ENCODE results near the gene IZUMO1.
"Not testable (repeated sequence)": the region's sequence is repeated elsewhere in the genome, so short reads cannot be mapped to it uniquely, and the experiment has no call there.

Gene IZUMO1

DNA sequence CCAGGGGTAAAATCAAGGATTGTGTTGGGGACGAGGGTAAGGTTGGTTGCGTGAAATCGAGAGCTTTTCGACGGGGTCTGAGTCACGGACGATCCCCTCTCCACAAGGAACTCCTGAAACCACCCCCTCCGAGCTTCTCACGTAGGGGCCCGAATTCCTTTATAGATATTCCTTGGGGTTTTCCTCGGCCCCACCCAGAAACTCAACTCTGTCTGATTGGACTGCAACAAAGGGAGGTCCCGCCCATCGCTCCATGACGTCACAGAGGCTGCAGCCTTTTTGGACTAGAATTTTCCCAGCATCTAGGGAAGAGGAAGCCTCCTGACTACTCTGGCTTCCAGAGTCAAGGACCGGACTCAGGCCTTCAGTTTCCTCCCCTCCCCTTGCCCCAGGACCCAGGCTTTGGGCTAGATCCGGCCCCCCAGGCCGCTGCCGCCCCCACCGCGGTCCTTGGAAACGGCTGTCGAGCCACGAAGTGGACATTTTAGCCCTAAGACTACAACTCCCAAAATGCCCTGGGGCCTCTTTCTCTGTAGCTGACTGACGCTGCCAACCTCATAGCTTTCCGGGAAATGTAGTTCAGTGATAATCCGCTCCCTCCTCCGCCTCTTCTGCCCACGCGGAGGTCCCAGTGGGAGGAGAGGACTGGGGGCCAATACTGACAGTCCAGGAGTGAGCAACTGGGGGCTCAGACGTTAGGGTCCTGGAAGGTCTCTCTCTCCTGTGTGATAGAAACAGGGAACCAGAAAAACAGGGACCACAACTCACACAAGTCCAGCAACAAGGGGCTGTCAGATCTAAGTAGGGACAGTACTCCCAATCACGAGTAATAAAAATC, at the start of gene IZUMO1:
IZUMO1 (minus strand) TSS at position 172 of the 838 bp plus-strand sequence. CDS start 1,050 bp downstream, outside the sequence.
- no peak within 1 kb of the TSS for H3K4me3 ChIP-seq (ENCODE audit: low read depth, low read length)
- no peak for TF ChIP-seq MYC (IDR thresholded peaks at IDR 0.05; ENCODE audit: low read depth, low read length)
- DNase-seq (ENCODE audit: low read depth), result no peak

GRCh38 chr19:48795685-48796070, 49.0 kb upstream of the IZUMO1 start:
- TF ChIP-seq, protein P1, sequence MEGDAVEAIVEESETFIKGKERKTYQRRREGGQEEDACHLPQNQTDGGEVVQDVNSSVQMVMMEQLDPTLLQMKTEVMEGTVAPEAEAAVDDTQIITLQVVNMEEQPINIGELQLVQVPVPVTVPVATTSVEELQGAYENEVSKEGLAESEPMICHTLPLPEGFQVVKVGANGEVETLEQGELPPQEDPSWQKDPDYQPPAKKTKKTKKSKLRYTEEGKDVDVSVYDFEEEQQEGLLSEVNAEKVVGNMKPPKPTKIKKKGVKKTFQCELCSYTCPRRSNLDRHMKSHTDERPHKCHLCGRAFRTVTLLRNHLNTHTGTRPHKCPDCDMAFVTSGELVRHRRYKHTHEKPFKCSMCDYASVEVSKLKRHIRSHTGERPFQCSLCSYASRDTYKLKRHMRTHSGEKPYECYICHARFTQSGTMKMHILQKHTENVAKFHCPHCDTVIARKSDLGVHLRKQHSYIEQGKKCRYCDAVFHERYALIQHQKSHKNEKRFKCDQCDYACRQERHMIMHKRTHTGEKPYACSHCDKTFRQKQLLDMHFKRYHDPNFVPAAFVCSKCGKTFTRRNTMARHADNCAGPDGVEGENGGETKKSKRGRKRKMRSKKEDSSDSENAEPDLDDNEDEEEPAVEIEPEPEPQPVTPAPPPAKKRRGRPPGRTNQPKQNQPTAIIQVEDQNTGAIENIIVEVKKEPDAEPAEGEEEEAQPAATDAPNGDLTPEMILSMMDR (IDR thresholded peaks at IDR 0.05; ENCODE audit: low read depth, low read length), result no peak
- no peak for TF ChIP-seq MYC (IDR thresholded peaks at IDR 0.05; ENCODE audit: low read depth, low read length)
- TF ChIP-seq, protein P2, sequence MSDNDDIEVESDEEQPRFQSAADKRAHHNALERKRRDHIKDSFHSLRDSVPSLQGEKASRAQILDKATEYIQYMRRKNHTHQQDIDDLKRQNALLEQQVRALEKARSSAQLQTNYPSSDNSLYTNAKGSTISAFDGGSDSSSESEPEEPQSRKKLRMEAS (IDR thresholded peaks at IDR 0.05; ENCODE audit: low read depth, low read length), result no peak
- TF ChIP-seq POLR2A (IDR thresholded peaks at IDR 0.05; ENCODE audit: extremely low read depth, insufficient read length), result no peak
- no peak for DNase-seq (ENCODE audit: low read depth)
- no peak overlapping the region for H3K4me3 ChIP-seq (ENCODE audit: low read depth, low read length)

- H3K4me3 ChIP-seq (ENCODE audit: low read depth, low read length), result peak overlapping the region; percentile 58
- peak; percentile 91 for DNase-seq (ENCODE audit: low read depth)
- TF ChIP-seq, protein P1 (IDR thresholded peaks at IDR 0.05; ENCODE audit: low read depth, low read length), result peak; percentile 74
- TF ChIP-seq, protein P2 (IDR thresholded peaks at IDR 0.05; ENCODE audit: low read depth, low read length), result 0 out of 2 replicates have a peak, but pooled peaks have one; percentile 11
- TF ChIP-seq MYC (IDR thresholded peaks at IDR 0.05; ENCODE audit: low read depth, low read length) (peak; percentile 72), POLR2A (IDR thresholded peaks at IDR 0.05; ENCODE audit: extremely low read depth, insufficient read length) (no peak)
Observed at GRCh38 chr19:48795055-48795684, 48.5 kb upstream of the IZUMO1 start.

- TF ChIP-seq, protein P1 (IDR thresholded peaks at IDR 0.05; ENCODE audit: low read depth, low read length), result no peak
- TF ChIP-seq, protein P2 (IDR thresholded peaks at IDR 0.05; ENCODE audit: low read depth, low read length), result no peak
Observed at GRCh38 chr19:48794291-48794690, 47.6 kb upstream of the IZUMO1 start.

GRCh38 chr19:48793271-48793670, 46.6 kb upstream of the IZUMO1 start:
- no peak for DNase-seq (ENCODE audit: low read depth)

More at GRCh38 chr19:48794291-48794690, 47.6 kb upstream of the IZUMO1 start:
- no peak overlapping the region for H3K4me3 ChIP-seq (ENCODE audit: low read depth, low read length)
- no peak for DNase-seq (ENCODE audit: low read depth)

DNA sequence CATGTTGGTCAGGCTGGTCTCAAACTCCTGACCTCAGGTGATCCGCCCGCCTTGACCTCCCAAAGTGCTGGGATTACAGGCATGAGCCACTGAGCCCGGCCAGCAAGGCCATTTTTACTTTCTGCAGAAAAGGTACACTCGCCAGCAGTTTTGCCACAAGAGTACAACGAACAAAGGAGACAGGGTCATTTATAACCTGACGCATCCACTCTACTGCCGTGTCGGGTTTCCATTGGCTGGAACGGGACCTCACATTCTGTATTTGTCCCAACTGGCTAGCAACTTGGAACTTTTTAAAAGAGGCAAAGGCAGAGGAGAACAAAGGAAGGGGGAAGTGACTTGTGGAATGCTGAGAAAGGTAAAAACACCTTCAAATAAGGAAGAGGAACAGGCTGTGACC, 40.6 kb upstream of the IZUMO1 start:
- H3K4me3 ChIP-seq (ENCODE audit: low read depth, low read length); DNase-seq (ENCODE audit: low read depth): not testable (repeated sequence)

More at GRCh38 chr19:48793271-48793670, 46.6 kb upstream of the IZUMO1 start:
- TF ChIP-seq, protein P1 (IDR thresholded peaks at IDR 0.05; ENCODE audit: low read depth, low read length), result no peak
- TF ChIP-seq POLR2A (IDR thresholded peaks at IDR 0.05; ENCODE audit: extremely low read depth, insufficient read length) (no peak), MYC (IDR thresholded peaks at IDR 0.05; ENCODE audit: low read depth, low read length) (no peak)
- TF ChIP-seq, protein P2 (IDR thresholded peaks at IDR 0.05; ENCODE audit: low read depth, low read length), result no peak
- H3K4me3 ChIP-seq (ENCODE audit: low read depth, low read length), result no peak overlapping the region

DNA sequence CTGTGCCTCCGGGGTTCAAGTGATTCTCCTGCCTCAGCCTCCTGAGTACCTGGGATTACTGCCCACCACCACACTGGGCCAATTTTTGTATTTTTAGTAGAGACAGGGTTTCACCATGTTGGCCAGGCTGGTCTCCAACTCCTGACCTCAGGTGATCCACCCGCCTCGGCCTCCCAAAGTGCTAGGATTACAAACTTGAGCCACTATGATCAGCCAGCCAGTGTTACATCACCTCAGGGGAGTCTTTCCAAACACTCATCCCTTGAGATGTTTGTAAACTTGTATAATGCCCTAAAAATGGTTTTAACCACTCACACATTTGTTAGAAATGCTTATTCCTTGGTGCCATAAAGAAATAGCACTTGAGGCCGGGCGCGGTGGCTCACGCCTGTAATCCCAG, 39.7 kb upstream of the IZUMO1 start:
- not testable (repeated sequence) for H3K4me3 ChIP-seq (ENCODE audit: low read depth, low read length); DNase-seq (ENCODE audit: low read depth)
